SK-N-MC (cell line): ENCODE data around the gene RBBP5.
A peak's percentile ranks its signal among the peaks of the same experiment; 100 is the strongest.

Source experiments
- DNase-seq: peaks from one replicate; pipeline ENCODE4 v3.0.0-alpha.2; 2011; ENCODE audit warnings: low read depth, low spot score
- H3K27ac ChIP-seq: fragments of 200-600 bp; sonication (generic); 2 replicates; pipeline ENCODE4 v1.5.1; 2016; ENCODE audit warnings: mixed run types
- H3K36me3 ChIP-seq: fragments of 200-600 bp; sonication (generic); 2 replicates; pipeline ENCODE4 v1.6.1; 2017; ENCODE audit warnings: antibody characterized with exemption, low read length, mixed read lengths; ENCODE audit not compliant: insufficient read depth
- H3K4me3 ChIP-seq: fragments of 200-600 bp; sonication (generic); 2 replicates; pipeline ENCODE4 v1.5.1; 2016
- H3K9ac ChIP-seq: fragments of 200-600 bp; sonication (generic); 2 replicates; pipeline ENCODE4 v1.8.0; 2017; ENCODE audit warnings: mixed run types, mixed read lengths; ENCODE audit not compliant: insufficient read length
- H3K9me3 ChIP-seq: fragments of 200-600 bp; sonication (generic); 2 replicates; pipeline ENCODE4 v1.6.1; 2017; ENCODE audit warnings: low read depth, mild to moderate bottlenecking, antibody characterized with exemption, low read length, moderate library complexity, mixed read lengths
- EZH2 ChIP-seq: fragments of 200-600 bp; sonication (generic); IDR thresholded peaks from one replicate; pipeline ENCODE4 v1.6.1; 2017; ENCODE audit warnings: antibody characterized with exemption
- FOXP2 ChIP-seq: optimal IDR thresholded peaks from 2 replicates; pipeline ENCODE3; 2011; ENCODE audit warnings: mild to moderate bottlenecking, moderate library complexity; ENCODE audit not compliant: insufficient read depth; ENCODE audit errors: extremely low read length, control extremely low read depth
- POLR2AphosphoS5 ChIP-seq: IDR thresholded peaks from 2 replicates; pipeline ENCODE4 v1.6.1; 2012; ENCODE audit warnings: mild to moderate bottlenecking, low read depth, low read length, borderline replicate concordance

Gene RBBP5

DNA sequence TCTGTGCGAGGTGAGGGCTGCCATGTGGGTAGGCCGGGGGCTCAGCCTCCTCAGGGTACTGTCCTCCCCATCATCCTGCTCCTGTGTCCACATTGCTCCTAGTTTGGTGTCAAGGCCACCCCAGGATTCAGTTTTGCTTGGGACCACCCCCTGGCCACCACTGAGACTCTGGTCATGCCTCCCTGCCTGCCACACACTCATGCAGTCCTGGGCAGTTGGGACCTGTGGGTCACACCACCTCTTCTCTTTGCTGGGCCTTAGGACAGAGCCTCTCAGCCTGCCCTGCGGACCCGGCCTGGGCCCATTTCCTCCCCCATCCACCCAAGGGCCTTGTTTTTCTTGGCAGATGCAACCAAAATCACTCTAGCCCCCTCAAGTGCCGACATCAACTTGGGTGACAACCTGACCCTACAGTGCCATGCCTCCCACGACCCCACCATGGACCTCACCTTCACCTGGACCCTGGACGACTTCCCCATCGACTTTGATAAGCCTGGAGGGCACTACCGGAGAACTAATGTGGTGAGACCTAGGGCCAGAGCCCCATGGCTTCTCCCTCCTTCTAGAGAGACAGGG lies 56.9 kb downstream of the RBBP5 start:
- no peaks in the 10 kb centered on the region for H3K36me3 ChIP-seq
- TF ChIP-seq POLR2AphosphoS5 (no peak), EZH2 (no peak), FOXP2 (no peak)
- H3K27ac ChIP-seq = no peak overlapping the region
- no peak overlapping the region for H3K4me3 ChIP-seq
- no peak for DNase-seq
- no peak overlapping the region for H3K9ac ChIP-seq
- no peaks in the 10 kb centered on the region for H3K9me3 ChIP-seq

DNA sequence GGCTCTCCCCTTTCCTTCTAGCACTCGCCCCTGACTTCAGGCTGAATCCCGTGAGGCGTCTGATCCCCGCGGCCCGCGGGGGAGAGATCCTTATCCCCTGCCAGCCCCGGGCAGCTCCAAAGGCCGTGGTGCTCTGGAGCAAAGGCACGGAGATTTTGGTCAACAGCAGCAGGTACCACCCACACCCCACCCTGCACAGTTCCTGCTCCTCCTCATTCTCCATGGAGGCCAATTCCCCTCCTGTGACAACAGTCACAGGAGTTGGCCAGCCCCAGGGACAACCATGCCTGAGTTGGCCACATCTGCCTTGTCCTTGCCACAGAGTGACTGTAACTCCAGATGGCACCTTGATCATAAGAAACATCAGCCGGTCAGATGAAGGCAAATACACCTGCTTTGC lies 57.5 kb downstream of the RBBP5 start:
- no peak for TF ChIP-seq EZH2
- TF ChIP-seq POLR2AphosphoS5 = no peak
- TF ChIP-seq FOXP2 = no peak
- Histone ChIP-seq H3K36me3 (no peaks in the 10 kb centered on the region), H3K27ac (no peak overlapping the region), H3K9ac (no peak overlapping the region), H3K9me3 (no peaks in the 10 kb centered on the region), H3K4me3 (no peak overlapping the region)
- DNase-seq = no peak

GRCh38 chr1:205062895-205063294 lies 58.9 kb downstream of the RBBP5 start:
- Histone ChIP-seq H3K9me3 (no peaks in the 10 kb centered on the region), H3K9ac (no peak overlapping the region), H3K4me3 (no peak overlapping the region), H3K27ac (no peak overlapping the region), H3K36me3 (no peaks in the 10 kb centered on the region)
- DNase-seq = no peak
- TF ChIP-seq EZH2 (no peak), FOXP2 (no peak), POLR2AphosphoS5 (no peak)

- H3K9me3 ChIP-seq = no peaks in the 10 kb centered on the region
- DNase-seq = no peak
- TF ChIP-seq POLR2AphosphoS5 = no peak
- no peak for TF ChIP-seq FOXP2
- no peak for TF ChIP-seq EZH2
- no peak overlapping the region for H3K9ac ChIP-seq
- no peaks in the 10 kb centered on the region for H3K36me3 ChIP-seq
- no peak overlapping the region for H3K27ac ChIP-seq
- H3K4me3 ChIP-seq = no peak overlapping the region
Observed at GRCh38 chr1:205062319-205062718, 59.5 kb downstream of the RBBP5 start.

- TF ChIP-seq POLR2AphosphoS5 = no peak
- H3K36me3 ChIP-seq = no peaks in the 10 kb centered on the region
- no peak overlapping the region for H3K27ac ChIP-seq
- no peak overlapping the region for H3K9ac ChIP-seq
- H3K4me3 ChIP-seq = no peak overlapping the region
- DNase-seq = peak; percentile 3
- no peaks in the 10 kb centered on the region for H3K9me3 ChIP-seq
Observed at GRCh38 chr1:205061665-205062069, 60.1 kb downstream of the RBBP5 start.

- Histone ChIP-seq H3K36me3 (no peaks in the 10 kb centered on the region), H3K9me3 (no peaks in the 10 kb centered on the region), H3K9ac (no peak overlapping the region), H3K4me3 (no peak overlapping the region), H3K27ac (no peak overlapping the region)
- TF ChIP-seq EZH2 = no peak
- no peak for TF ChIP-seq FOXP2
- TF ChIP-seq POLR2AphosphoS5 = no peak
- DNase-seq = no peak
Observed at GRCh38 chr1:205061227-205061626, 60.6 kb downstream of the RBBP5 start.

DNA sequence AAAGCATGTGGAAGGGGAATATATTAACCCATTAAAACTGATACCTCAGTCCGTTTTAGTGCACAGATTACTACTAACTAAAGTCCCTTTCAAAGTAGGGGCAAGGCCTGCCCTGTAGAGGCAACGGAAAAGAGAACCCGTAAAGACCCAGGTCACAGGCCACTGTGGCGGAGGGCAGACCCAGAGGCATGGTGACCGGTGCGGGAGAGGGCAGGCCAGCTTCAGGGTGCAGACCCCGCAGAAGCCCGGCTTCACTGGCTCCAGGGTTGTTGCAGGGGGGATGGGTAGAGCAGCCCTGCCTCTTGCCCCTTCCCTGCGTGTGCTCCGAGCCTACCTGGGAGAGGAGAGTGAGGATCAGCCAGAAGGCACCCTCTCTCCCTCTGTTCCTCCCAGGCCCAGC lies 61.0 kb downstream of the RBBP5 start:
- Histone ChIP-seq H3K9me3 (no peaks in the 10 kb centered on the region), H3K27ac (no peak overlapping the region), H3K36me3 (no peaks in the 10 kb centered on the region), H3K4me3 (no peak overlapping the region), H3K9ac (no peak overlapping the region)
- no peak for DNase-seq
- TF ChIP-seq FOXP2 = no peak
- no peak for TF ChIP-seq POLR2AphosphoS5
- TF ChIP-seq EZH2 = no peak

DNA sequence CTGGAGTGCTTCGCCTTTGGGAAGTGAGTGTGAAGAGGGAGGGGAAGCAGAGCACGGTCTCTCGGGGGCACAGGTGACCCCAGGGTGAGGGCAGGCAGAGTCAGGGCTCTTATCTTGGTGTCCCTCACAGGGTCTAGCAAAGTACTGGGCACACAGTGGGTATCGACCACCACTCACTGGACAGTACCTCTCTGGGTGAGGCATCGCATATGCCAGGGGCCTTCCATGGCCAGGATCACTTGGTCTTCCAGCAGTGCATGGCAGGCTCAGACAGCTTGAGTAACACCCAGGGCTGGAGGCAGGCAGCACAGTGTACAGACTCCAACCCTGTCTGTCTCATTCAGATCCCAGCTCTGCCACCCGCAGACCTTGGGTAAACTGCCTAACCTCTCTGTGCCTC lies 62.1 kb downstream of the RBBP5 start:
- DNase-seq = no peak
- Histone ChIP-seq H3K9ac (no peak overlapping the region), H3K9me3 (no peaks in the 10 kb centered on the region), H3K27ac (no peak overlapping the region), H3K36me3 (no peaks in the 10 kb centered on the region), H3K4me3 (no peak overlapping the region)
- TF ChIP-seq POLR2AphosphoS5 (no peak), EZH2 (no peak), FOXP2 (no peak)

DNA sequence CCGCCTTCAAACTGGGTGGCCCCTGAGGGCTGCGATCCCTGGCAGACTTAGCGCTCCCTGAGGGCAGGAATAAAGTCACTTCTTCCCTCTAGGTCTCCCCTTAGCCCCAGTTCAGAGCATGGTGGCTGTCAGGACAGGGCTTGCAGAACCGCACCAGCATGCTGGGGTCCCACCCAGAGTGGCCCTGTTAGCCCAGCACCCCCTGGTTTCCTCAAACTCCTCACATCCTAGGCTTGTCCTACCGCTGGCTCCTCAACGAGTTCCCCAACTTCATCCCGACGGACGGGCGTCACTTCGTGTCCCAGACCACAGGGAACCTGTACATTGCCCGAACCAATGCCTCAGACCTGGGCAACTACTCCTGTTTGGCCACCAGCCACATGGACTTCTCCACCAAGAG lies 62.9 kb downstream of the RBBP5 start:
- Histone ChIP-seq H3K27ac (no peak overlapping the region), H3K4me3 (no peak overlapping the region), H3K36me3 (no peaks in the 10 kb centered on the region), H3K9ac (no peak overlapping the region), H3K9me3 (no peaks in the 10 kb centered on the region)
- TF ChIP-seq FOXP2 = no peak
- no peak for TF ChIP-seq EZH2
- TF ChIP-seq POLR2AphosphoS5 = no peak
- no peak for DNase-seq
